ENCODE data around the gene ZIM2. TPM values are rescaled to one million over a fixed set of nuclear protein-coding genes. Genes with fewer than 3 reads are reported as not detected.

ZIM2 gene
- total RNA-seq, 1 donor from 2014 or later: not detected

GRCh38 chr19:56839652-56840450 lies 675 bp downstream of the ZIM2 start:
- intact Hi-C loops (cut with micrococcal nuclease): no loop called here

GRCh38 chr19:56838909-56839651 lies 1.4 kb downstream of the ZIM2 start:
- intact Hi-C loops (cut with micrococcal nuclease): no loop called here

- intact Hi-C loops (cut with micrococcal nuclease): no loop called here
Observed at GRCh38 chr19:56838024-56838908, 2.3 kb downstream of the ZIM2 start.

GRCh38 chr19:56837492-56838023 lies 3.0 kb downstream of the ZIM2 start:
- intact Hi-C loops (cut with micrococcal nuclease): no loop called here

GRCh38 chr19:56837004-56837403 lies 3.5 kb downstream of the ZIM2 start:
- intact Hi-C loops (cut with micrococcal nuclease): no loop called here

GRCh38 chr19:56836059-56836458 lies 4.5 kb downstream of the ZIM2 start:
- intact Hi-C loops (cut with micrococcal nuclease): no loop called here

- intact Hi-C loops (cut with micrococcal nuclease): no loop called here
Observed at GRCh38 chr19:56835401-56835800, 5.1 kb downstream of the ZIM2 start.

- intact Hi-C loops (cut with micrococcal nuclease): no loop called here
Observed at GRCh38 chr19:56834564-56835375, 5.8 kb downstream of the ZIM2 start.

GRCh38 chr19:56832352-56832928 lies 8.1 kb downstream of the ZIM2 start:
- intact Hi-C loops (cut with micrococcal nuclease): no loop called here

- intact Hi-C loops (cut with micrococcal nuclease): no loop called here
Observed at GRCh38 chr19:56831255-56831654, 9.3 kb downstream of the ZIM2 start.

- intact Hi-C loops (cut with micrococcal nuclease): no loop called here
Observed at GRCh38 chr19:56829596-56829995, 10.9 kb downstream of the ZIM2 start.

GRCh38 chr19:56827708-56828107 lies 12.8 kb downstream of the ZIM2 start:
- intact Hi-C loops (cut with micrococcal nuclease): no loop called here

GRCh38 chr19:56823956-56824355 lies 16.6 kb downstream of the ZIM2 start:
- intact Hi-C loops (cut with micrococcal nuclease): no loop called here

- intact Hi-C loops (cut with micrococcal nuclease): no loop called here
Observed at GRCh38 chr19:56823417-56823816, 17.1 kb downstream of the ZIM2 start.

- intact Hi-C loops (cut with micrococcal nuclease): no loop called here
Observed at GRCh38 chr19:56822755-56823154, 17.8 kb downstream of the ZIM2 start.

- intact Hi-C loops (cut with micrococcal nuclease): no loop called here
Observed at GRCh38 chr19:56821675-56822074, 18.9 kb downstream of the ZIM2 start.

- intact Hi-C loops (cut with micrococcal nuclease): no loop called here
Observed at GRCh38 chr19:56821209-56821608, 19.3 kb downstream of the ZIM2 start.

- intact Hi-C loops (cut with micrococcal nuclease): no loop called here
Observed at GRCh38 chr19:56819166-56819565, 21.4 kb downstream of the ZIM2 start.

GRCh38 chr19:56814656-56815055 lies 25.9 kb downstream of the ZIM2 start:
- intact Hi-C loops (cut with micrococcal nuclease): no loop called here

- intact Hi-C loops (cut with micrococcal nuclease): no loop called here
Observed at GRCh38 chr19:56813531-56813930, 27.0 kb downstream of the ZIM2 start.
